HG03039 (cell line): Measurements from ENCODE around the gene CALN1.
"Not testable (repeated sequence)": the region's sequence is repeated elsewhere in the genome, so short reads cannot be mapped to it uniquely, and the experiment has no call there.

Source experiments
- ATAC-seq: cut with Tn5 transposase; IDR thresholded peaks from one replicate; pipeline ENCODE4 v1.9.1; 2021; ENCODE audit warnings: mild to moderate bottlenecking, moderate library complexity; ENCODE audit not compliant: unreplicated experiment

Gene CALN1

DNA sequence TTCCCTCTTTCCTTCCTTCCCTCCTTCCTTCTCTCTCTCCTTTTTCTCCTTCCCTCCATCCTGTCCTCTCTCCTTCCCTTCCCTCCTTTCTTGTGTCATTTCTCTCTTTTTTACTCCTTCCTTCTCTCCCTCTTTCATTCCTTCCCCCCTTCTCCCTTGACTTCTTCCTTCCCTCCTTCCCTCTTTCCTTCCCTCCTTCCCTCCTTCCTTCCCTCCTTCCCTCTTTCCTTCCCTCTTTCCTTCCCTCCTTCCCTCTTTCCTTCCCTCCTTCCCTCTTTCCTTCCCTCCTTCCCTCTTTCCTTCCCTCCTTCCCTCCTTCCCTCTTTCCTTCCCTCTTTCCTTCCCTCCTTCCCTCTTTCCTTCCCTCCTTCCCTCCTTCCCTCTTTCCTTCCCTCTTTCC lies 203.1 kb downstream of the CALN1 start:
- ATAC-seq: not testable (repeated sequence)

DNA sequence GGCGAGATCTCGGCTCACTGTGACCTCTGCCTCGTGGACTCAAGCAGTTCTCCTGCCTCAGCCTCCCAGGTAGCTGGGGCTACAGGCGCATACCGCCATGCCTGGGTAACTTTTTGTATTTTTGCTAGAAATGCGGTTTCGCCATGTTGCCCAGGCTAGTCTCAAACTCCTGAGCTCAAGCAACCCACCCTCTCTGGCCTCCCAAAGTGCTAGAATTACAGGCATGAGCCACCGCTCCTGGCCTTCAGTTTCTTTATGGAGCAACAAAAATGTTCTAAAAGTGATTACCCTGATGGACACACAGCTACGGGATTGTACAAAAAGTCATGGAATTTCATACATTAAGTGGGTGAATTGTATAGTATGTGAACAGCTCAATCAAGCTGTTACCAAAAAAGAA lies 216.0 kb downstream of the CALN1 start:
- ATAC-seq: no peak

DNA sequence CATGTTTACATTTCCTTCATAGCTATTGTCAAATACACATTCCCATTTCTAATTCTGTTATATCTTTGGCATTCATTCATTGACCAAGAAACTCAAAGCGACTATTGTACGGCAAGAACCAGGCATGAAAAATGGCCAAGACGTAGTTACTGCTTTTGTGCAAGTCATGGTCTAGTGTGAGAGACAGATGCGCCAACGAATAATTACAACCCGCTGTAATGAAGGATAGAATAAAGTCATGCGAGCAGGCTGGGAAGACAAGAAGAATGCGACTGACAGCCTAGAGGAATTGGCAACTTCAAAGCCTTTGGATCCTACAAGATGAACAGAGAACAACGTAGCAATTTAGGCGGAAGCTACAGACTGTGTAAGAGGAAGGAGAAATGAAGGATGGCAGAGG lies 221.2 kb downstream of the CALN1 start:
- ATAC-seq: no peak

DNA sequence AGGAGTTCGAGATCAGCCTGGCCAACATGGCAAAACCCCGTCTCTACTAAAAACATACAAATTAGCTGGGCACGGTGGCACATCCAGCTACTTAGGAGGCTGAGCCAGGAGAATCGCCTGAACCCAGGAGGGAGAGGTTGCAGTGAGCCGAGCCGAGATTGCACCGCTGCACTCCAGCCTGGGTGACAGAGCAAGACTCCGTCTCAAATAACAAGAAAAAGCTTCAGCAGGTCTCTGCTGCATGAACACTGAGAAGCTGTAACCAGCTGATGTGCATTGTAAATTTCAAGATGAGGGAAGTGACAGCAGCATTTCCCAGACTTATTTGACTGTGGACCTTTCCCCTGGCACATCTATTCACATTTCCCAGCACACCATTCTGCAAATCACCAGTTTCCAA lies 222.0 kb downstream of the CALN1 start:
- no peak for ATAC-seq

DNA sequence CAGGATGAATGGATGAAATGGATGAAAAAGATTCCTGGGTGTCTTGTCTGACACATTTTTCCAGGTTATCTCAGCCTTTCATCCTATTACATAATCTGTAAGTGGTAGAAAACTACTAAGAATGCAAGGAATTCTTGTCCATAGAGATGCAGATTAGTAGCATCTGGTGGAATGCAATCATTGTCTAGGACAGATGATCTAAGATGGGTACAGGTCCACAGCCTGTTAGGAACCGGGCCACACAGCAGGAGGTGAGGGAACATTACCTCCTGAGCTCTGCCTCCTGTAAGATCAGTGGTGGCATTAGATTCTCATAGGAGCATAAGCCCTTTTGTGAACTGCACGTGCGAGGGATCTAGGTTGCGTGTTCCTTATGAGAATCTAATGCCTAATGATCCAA lies 225.0 kb downstream of the CALN1 start:
- ATAC-seq: no peak

DNA sequence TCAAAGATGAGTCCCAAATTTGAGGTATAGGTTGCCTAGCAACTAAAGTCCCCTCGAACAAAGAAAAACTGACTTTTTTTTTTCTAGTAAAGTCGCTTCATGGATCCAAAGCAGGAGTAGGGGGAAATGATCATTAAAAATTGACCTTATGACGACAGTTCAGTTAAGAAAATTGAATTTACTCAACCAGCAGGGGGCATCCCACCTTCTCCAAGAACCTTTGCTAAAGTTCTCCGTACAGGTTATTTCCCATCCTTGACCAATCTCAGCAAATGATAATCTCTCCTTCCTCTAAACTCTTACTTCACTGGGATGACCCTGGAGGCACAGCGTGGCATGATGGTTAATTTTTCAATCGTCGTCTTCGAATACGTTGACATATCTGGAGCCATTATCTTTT lies 228.3 kb downstream of the CALN1 start:
- ATAC-seq: no peak

DNA sequence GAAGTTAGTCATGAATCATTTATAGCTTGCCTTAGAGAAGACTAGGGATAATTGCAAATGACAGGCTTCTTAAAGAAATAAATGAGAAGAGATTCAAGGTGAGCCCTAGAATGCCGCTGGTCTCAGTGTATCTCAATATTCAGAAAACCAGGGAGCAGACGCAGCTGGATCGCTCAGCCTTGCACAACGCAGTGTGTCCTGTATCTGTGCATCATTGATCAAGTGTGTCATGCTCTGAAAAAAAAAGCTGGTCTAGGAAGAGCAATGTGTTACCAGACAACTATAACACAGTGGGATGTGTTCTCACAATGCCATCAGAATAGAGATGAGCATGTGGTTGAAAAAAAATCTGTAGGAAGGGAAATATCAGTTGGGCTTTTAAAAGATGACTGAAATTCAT lies 230.1 kb downstream of the CALN1 start:
- ATAC-seq: no peak

DNA sequence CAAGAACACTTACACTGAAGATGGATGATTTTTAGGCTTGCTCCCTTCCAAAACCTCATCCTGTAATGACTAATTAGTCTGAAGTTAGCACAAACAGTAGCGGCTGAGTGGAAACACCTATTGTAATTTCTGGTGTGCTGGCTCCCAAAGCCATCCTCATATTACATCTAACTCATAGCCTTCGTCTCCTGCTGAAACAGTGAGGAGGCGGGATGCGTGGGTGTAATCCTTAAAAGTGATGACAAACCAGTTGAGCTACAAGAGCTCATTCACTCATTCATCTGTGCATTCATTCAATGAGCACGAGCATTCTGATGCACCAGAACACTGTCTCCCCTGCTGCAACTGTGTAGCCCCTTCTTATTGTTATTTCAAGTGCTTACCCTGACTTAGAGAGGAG lies 235.3 kb downstream of the CALN1 start:
- ATAC-seq: no peak

DNA sequence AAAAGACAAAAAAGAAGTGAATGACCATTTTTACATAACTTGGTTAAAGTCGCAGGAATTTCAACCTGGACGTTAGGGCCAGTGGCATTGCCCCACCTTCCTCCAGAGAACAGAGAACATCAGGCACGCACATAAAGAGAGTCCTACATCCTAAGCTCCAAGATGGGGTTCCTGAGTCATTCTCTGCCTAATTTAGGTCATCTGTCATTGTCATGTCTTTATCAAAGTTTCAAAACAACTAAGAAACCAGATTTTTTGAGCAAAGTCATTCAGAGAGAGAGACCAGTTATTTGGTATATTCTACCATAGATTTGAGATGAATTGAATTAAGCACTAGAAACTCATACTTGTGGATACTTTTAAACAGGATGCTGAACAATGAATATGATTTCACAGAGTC lies 241.7 kb downstream of the CALN1 start:
- ATAC-seq: no peak

DNA sequence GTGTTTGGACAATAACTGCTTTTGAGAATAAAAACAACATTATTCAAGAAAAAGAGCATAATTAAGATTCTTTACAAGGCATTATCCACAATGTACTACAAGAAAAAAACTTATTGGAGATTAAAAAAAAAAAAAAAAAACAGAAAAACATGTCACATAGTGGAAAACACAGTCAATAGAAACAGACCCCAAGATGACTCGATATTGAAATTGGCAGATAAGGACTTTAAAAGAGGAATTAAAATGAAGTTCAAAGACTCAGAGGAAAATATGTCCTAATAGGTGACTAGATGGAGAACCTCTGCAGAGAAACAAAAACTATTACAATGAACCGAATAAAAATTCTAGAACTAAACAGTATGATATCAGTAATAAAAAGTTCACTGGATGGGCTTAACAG lies 248.9 kb downstream of the CALN1 start:
- ATAC-seq: no peak

DNA sequence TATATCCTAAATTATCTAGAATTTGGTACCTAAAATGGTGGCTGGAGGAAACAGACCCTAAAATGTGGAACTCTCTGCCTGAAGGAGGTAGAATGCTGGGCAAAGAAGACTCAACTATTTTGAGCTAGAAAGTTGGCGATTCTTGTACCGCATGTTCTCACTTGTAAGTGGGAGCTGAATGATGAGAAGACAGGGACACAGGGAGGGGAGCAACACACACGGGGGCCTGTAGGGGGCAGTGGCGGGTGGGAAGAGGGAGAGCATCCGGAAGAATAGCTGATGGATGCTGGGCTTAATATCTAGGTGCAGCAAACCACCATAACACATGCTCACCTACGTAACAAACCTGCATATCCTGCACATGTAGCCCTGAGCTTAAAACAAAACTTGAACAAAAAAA lies 250.6 kb downstream of the CALN1 start:
- no peak for ATAC-seq

DNA sequence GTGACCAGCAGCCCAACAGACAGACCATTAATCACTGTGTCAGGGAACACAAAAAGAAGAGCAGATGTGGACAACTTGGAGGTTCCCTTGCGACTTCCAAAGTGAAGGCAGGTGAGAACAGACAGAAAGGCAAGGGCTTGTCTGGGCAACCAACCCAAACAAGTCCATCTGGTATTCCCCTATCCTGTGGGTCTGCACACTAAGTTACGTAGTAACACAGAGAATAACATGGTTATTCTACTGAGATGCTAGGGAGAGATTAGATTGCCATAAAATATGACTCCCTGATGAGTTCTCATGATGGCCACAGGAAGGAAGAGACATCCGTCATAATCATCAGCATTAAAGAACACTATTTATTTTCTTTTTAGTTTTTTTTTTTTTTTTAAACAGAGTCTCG lies 252.2 kb downstream of the CALN1 start:
- ATAC-seq: no peak

DNA sequence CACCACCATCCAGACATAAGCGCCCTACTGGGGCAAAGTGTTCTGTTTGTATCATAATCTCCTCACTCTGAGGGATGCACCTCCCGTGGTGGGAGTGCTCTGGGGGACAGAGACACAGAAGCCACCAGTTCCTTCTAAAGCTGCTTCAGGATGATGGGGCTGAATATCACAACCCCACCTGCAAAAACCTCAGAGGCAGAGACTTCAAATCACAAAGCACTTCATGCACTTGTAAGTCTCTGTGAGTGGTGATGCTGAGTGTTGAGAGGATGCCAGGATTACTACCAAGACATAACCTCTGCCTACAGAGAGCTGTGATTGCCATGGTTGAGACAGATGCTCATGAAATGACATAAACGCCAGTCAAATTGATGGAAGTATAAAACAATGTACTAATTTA lies 255.5 kb downstream of the CALN1 start:
- no peak for ATAC-seq

DNA sequence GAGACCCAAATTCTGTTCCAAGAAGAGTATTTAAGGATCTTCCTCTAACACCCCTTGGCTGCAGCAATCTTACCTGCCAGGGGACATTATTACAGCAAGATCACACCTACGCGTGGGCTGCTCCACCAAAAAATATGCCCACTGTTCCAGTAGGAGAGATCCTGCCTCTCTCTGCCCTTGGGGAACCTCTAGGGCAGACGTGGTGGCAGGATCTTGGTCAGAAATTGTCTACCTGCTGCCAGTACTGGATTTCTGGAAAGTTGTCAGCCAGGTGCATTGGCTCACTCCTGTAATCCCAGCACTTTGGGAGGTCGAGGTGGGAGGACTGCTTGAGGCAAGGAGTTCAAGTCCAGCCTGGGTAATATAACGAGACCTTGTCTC lies 259.0 kb downstream of the CALN1 start:
- ATAC-seq: no peak

DNA sequence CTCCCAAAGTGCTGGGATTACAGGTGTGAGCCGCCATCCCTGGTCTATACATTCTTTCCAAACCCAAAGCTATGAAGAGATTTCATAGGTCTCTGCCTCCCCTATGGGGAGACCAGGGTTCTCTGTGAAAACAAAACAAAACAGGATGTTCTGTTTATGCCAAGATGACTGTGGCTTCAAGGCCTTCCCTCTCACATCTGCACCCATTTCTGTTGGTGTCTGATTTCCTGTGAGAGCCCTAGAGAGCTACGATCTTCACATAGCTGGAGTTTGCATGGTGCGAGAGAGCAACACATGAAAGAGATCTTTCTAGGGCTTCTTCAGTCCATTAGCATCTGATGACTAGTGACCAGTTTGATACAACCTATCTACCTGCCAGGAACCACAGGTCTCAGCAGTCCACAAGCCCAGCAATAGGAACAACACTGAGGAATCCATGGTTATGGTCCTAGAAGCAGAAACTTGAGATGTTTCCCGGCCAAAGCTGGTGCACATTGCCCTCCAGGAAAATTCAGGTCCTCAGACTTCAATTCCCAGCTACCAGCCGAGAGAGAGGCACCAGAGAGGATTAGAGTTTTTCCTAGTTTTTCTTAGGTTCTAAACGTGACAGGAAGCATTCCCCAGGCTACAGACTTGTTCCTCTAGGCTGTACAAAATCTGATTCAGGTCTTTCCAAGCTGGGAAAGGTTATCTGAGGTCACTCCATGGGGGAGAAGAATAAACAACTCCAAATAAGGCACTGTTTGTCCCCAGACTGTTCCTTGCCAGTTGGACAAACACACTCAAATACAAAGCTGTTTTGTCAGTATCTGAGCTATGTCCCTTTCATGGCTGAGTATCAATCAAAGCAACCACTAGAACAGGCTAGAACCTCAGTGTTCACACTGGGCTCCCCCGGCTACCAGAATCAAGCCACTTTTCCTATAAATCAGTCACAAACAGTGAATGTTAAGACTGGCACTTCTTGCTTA lies 259.7 kb downstream of the CALN1 start:
- no peak for ATAC-seq

DNA sequence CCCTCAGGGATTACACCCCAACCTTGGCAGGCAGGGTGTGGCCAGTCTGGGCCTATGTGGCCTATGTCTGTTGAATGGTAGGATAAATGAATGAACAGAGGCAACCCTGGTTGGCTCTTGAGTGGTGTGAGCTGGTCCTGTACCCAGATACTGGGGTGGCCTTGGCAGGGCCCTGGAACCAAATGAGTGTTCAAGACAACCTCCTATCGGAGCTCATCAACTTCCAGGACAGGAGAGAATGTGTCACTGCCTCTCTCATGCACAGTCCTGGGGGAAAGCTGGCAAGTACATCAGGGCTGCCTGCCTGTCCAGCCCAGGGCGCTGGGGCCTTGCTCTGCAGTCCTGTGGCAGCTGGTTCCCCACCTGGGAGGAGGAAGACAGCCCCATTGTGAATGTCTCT lies 271.6 kb downstream of the CALN1 start:
- no peak for ATAC-seq

DNA sequence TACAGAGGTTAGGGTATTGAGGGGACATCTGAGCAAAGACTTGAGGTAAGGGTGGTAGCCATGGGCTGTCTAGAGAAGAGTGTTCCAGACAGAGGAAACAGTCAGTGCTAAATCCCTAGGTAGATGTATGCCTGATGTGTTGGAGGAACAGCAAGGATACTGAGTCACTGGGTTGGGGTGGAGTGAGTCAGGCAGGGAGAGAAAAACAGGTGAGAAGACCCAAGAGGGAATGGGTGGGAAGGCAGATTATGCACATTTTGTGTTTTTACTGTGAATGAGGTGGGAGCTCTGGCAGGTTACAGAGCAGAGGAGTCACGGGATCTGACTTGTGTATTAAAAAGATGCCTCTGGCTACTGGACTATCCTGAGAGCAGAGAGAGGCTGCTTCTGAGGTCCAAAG lies 285.0 kb downstream of the CALN1 start:
- ATAC-seq: no peak

DNA sequence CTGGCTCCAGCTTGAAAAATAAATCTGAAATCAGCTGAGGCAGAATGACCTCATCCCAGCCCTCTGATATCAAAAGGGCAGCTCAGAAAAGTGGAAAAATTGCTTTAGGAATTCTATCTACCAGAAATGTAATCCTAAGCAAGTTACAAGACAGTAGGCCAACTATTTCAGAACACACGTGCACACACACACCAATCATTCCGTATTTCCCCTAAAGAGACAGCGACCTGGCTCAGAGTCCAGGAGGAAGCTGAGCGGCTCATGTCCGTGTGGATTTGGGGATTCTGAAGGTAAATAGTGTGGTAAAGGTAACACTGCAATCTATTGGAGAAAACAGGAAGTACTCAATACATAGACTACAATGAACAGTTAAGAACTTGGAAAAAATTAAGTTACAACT lies 288.2 kb downstream of the CALN1 start:
- no peak for ATAC-seq

DNA sequence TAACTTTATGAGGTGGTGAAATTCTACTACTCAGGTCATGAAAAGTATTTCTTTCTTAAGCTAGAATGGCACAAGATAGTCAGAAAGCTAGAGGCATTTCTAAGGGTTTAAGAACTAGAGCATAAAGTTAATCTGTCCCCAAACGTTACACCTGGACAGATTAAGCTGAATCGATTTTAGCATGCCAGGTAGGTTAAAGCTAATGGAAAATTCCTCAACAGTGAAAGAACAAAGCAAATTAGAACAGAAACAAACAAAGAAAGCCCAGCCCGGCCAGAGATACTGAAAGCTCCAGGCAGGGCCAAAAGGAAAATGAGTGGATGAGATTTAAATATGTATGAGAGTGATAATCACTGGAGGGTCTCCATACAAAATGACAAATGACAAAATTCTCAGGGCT lies 293.8 kb downstream of the CALN1 start:
- ATAC-seq: no peak

DNA sequence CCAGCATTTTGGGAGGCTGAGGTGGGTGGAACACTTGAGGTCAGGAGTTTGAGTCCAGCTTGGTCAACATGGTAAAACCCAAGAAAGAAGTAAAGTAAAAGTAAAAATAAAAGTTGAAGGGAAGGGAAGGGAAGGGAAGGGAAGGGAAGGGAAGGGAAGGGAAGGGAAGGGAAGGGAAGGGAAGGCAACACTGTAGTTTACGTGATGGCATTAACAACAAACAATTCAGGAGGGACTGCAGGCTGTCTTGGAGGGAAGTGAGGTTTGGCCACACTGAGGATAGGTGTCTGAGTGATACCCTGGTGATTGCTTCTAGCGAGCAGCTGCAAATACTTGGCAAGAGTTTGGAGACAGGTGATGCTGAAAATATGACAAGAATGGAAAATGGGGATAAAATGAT lies 298.0 kb downstream of the CALN1 start:
- ATAC-seq: no peak

DNA sequence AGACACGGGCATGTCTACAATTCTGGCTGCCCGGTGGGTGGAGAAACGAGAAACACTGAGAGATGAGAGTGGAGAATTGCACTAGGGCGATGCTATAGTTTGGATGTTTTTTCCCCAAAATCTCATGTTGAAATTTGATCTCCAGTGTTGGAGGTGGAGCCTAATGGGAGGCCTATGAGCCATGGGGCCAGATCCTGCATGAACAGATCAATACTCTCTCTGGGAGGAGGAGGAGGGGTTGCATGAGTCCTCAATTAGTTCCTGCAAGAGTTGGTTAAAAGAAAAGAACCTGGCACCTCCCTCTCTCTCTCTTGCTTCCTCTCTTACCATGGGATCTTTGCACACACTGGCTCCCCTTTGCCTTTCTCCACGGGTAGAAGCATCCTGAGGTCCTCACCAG lies 299.1 kb downstream of the CALN1 start:
- no peak for ATAC-seq

DNA sequence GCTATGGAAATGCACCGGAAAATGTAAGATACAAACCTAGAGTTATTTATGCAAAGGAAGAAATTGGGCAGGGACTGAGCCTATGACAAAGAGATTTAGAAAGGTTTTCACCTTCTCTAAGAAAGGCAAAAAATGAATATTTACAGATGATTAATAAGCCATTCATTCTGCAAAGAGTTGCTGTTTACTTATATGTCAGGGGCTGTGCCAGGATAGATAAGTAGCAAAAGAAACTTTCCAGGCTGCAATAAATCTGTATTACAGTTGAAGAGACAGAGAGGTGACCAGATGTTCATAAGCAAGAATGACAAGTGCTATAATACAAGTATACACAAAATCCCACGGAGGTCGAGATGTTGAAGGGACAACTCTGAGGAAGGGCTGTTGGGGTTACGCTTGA lies 299.6 kb downstream of the CALN1 start:
- ATAC-seq: no peak

DNA sequence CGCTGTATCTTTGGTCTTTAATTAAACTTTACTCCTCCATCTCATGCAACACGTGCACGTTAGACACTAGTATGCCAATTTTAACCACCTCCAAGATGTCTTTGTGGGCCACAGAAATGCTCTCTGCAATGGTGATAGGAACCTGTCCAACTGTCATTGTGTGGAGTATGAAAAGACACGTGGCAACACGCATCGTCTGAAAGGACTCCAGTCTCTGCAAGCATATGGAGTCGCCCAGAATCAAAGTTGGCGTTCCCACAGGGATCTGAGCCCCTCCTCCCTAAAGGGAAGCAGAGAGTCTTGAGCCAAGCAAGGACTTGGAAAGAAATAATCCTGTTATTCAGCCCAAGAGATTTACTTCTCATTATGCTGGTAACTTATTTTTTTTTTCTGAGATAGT lies 301.1 kb downstream of the CALN1 start:
- ATAC-seq: no peak
